Measurements from ENCODE around the gene PSMD9.
"Not testable (repeated sequence)": the region's sequence is repeated elsewhere in the genome, so short reads cannot be mapped to it uniquely, and the experiment has no call there.

DNA sequence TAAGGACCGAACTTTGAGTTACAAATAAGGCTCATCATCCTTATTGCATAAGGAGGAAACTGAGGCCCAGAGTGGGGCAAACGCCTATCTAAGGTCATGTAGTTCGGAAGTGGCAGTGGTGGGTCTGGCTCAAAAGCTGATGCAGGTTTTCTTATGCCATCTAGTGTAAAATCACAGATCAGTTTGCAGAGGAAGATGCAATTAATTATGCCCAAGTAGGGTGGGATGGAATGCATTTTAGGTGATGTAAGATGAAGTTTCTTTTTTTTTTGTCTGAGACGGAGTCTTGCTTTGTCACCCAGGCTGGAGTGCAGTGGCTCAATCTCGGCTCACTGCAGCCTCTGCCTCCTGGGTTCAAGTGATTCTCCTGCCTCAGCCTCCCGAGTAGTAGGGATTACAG is 1.1 kb downstream of the PSMD9 start:
- TF ChIP-seq, protein P1, sequence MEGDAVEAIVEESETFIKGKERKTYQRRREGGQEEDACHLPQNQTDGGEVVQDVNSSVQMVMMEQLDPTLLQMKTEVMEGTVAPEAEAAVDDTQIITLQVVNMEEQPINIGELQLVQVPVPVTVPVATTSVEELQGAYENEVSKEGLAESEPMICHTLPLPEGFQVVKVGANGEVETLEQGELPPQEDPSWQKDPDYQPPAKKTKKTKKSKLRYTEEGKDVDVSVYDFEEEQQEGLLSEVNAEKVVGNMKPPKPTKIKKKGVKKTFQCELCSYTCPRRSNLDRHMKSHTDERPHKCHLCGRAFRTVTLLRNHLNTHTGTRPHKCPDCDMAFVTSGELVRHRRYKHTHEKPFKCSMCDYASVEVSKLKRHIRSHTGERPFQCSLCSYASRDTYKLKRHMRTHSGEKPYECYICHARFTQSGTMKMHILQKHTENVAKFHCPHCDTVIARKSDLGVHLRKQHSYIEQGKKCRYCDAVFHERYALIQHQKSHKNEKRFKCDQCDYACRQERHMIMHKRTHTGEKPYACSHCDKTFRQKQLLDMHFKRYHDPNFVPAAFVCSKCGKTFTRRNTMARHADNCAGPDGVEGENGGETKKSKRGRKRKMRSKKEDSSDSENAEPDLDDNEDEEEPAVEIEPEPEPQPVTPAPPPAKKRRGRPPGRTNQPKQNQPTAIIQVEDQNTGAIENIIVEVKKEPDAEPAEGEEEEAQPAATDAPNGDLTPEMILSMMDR (conservative IDR thresholded peaks at IDR 0.05; ENCODE audit: low read length): not testable (repeated sequence)
- TF ChIP-seq EZH2phosphoT487 (IDR thresholded peaks at IDR 0.05; ENCODE audit: borderline replicate concordance): not testable (repeated sequence)

Measured in Loucy (cell line).